HL-60/S4 (cell line): ENCODE data around the gene PTGDS.

Experiments used
- in situ Hi-C: fragments of 300-500 bp; cut with MboI; formaldehyde crosslinking; loops from 2 replicates; pipeline ENCODE4 v1.14.3; 2022; ENCODE audit warnings: low sequenced_read_pairs

Gene PTGDS

GRCh38 chr9:136957461-136957860, 19.8 kb upstream of the PTGDS start:
- in situ Hi-C loops: no loop called here

DNA sequence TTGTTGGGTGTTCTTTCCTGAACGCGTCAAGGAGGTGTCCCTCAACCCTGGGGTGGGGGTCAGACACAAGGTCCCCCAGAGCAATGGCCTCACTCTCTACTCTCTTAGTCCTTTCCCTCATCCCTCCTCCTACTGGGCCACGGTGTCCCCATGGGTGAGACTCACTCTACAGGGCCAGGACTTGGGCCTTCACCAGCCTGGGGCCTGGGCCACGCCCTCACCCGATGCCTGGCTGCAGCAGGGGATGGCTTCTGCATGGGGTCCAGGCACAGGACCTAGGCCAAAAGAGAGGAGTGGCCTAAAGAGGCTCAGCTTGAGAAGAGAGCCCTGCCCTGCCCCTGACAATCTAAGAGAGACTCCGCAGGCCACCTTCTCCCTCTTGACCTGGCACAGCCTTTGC, 19.4 kb upstream of the PTGDS start:
- in situ Hi-C loops: no loop called here

- in situ Hi-C loops: no loop called here
These were observed 18.8 kb upstream of the PTGDS start for GRCh38 chr9:136958473-136958872.

DNA sequence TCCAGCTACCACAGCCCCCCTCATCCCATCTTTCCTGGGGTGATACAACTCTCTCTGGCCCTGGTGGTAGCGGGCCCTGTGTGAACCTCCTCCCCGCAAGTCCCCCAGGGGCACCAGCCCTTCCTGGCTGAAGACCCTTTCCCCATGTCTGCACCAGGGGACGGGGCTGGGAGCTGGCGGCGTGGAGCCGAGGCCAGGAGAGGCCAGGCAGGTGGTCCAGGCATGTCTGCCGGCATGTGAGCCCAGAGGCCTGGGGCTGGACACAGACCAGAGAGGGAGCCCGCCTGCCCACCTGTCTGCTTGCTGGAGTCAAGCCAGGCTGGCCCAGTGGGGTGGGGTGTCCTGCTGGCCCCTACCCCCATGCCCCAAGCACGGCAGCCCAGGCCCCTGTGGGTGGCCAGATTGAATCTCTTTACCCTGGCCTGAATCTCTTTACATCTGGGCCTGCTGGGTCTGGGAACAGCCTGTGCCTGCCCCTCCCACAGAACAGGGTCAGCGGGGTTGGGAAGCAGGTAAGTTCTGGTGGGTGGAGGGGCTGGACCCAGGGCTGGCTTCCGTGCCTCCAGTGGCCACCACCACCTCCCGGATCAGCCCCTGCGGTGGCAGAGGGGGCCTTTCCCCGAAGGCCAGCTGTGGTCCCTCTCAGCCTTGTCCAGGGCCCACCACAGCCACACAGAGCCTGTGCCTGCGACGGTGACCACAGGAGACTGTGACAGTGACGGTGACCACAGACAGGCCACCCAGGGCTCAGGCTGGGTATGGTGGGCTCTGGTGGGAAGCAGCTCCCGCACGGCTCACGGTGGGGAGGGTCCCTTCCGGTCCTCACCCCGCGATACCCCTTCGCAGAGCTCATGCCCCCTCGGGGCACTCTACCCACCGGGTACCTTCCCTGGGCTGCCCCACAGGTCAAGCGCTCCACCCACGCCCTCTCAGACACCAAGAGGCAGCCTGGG, 18.1 kb upstream of the PTGDS start:
- in situ Hi-C loops: no loop called here

DNA sequence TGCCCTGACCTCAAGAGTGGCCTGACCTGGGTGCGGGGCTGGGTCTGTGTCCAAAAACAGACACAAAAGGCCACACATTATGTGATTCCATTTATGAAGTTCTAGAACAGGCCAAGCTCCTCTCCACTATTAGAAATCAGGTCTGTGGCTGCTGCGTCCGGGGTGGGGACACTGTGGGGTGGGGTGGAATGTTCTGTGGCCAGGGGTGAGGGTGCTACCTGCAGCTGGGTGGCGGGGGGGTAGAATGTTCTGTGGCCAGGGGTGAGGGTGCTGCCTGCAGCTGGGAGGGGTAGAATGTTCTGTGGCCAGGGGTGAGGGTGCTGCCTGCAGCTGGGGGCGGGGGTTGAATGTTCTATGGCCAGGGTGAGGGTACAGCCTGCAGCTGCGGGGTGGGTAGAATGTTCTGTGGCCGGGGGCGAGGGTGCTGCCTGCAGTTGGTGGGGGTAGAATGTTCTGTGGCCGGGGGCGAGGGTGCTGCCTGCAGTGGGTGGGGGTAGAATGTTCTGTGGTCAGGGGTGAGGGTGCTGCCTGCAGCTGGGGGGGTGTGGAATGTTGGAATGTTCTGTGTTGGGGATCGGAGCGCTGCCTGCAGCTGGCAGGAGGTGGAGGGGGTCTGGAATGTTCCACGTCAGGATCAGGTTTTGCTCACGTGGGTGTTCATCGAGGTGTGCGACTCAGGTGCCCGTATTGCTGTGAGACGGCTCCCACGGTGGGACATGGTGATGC, 16.9 kb upstream of the PTGDS start:
- in situ Hi-C loops: no loop called here

GRCh38 chr9:136960938-136961275, 16.4 kb upstream of the PTGDS start:
- in situ Hi-C loops: no loop called here

DNA sequence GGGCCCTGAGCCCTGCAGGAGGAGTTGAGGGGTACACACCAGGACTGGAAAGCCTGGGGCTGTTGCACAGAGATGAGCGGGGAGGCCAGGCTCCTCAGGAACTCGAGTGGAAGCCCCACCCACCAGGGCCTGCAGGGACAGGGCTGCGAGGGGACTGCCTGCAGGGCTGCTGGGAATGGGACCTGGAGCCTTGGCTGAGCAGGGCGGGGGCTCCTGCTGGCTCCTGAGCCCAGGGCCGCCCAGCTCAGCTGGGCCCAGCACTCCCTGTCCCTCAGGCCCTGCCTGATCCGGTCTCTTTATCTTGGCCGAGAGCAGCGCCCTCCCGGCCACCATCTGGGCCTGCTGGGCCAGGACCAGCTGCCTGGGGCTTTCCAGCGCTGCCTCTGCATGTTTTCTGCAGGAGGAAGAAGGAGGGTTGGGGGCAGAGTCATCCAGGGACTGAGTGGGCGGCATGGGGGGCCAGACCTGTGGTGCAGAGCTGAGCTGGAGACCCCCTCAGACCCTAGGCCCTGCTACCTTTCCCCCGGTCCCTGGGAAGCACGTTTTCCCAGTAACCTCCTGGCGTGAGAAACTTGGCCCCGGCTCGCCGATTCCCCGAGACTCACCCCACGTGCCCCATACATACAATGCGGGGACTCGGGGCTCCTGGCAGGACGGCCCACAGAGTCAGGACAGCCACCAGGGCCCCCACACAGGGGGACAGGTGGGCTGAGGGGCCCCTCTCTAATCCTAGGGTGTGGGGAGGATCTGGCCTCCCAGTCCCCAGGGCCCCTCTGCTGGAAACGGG, 15.8 kb upstream of the PTGDS start:
- in situ Hi-C loops: no loop called here

DNA sequence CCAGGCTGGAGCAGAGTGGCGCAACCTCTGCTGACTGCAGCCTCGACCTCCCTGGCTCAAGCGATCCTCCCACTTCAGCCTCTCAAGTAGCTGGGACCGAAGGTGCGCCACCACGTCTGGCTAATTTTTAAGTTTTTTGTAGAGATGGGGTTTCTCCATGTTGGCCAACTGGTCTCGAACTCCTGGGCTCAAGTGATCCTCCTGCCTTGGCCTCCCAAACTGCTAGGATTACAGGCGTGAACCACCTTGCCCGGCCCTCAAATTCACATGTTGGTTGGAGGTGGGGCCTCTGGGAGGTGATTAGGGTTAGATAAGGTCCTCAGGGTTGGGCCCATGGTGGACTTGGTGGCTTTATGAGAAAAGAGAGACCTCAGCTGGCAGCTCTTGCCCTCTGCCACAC, 15.1 kb upstream of the PTGDS start:
- in situ Hi-C loops: no loop called here

GRCh38 chr9:136962701-136963248, 14.5 kb upstream of the PTGDS start:
- in situ Hi-C loops: no loop called here

DNA sequence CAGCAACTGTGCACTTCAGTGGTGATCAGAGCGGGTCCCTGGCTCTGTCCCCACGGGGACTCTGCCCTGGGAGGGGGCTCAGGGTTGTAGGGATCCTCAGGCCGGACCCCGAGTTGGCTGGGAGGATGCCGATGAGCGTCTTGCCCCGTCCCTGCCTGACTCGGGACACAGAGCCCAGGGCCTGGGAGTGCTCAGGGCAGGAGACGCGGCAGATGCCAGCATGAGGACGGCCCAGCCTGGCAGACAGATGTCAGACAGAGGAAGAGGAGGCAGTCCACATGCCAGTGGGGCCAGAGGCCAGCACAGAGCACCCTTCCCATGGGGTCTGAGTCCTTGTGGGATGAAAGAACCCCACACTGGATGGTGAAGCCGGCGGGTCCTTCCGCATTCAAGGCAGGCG, 14.0 kb upstream of the PTGDS start:
- in situ Hi-C loops: no loop called here

DNA sequence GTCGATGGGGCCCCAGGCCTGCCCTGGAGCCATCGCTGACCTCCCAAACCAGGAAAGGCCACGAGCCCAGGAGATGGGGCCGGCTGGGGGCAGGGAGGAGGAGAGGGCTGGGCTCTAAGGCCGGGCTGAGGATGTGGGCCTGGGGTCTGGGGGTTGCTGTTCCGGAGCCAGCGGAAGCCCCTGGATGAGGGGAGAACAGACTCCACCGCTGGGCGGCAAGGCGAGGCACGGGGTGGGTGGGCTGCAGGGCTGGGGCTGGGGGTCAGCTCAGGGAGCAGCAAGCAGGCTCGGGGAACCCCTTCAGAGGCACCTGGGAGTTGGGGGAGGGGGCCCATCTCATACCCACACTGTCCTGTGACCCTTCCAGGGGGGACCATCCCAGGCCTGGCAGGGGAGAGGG, 13.6 kb upstream of the PTGDS start:
- in situ Hi-C loops: no loop called here

GRCh38 chr9:136964171-136964689, 13.1 kb upstream of the PTGDS start:
- in situ Hi-C loops: no loop called here

GRCh38 chr9:136964833-136965422, 12.4 kb upstream of the PTGDS start:
- in situ Hi-C loops: no loop called here

DNA sequence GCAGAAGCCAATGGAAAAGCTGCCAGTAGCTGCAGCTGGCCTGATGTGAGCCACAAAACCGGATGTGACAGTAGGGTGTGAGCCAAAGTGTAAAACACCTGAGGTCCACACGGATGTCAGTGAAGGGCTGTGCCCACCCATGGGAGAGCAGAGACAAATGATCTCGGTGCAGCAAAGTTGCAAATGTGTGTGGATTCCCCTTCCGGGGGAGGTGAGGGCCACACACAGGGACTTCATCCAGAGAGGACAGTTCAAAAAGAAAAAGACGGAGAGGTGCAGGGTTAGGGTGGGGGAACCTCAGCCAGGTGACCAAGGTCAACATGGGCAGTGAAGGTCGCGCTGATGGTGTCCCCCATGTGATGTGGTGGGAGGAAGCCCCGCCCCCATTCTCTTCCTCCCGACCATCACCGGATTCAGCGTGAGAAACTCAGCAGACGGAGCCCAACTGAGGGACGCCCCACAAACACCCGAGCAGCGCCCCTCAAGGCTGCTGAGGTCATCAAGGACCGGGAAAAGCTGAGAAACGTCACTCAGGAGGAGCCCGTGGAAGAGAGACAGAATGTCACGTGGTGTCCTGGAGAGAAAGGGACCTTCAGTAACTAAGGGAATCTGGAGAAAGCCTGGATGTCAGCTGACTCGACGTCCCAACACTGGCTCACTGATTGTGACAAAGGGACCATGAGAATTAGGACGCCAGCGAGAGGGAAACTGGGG, 11.4 kb upstream of the PTGDS start:
- in situ Hi-C loops: no loop called here

- in situ Hi-C loops: no loop called here
These were observed 8.8 kb upstream of the PTGDS start for GRCh38 chr9:136968333-136969127.

DNA sequence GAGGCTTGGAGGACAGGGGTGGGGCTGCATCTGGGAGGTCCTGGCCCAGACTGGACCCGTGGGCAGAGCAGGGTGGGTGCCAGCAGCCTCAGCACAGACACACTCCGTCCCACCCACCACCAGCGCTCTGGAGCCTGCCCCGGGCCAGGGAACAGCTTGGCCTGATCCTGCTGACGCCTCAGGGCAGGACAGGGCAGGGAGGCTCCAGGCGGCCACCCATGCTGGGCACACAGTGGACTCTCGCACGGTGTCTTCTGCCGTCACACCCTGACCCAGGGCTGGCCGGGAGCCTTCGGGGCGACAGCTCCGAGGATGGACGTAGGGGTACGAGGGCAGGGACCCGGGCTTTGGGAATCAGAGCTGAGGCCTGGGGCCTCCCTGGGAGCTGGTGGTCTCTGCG, 8.2 kb upstream of the PTGDS start:
- in situ Hi-C loops: no loop called here

DNA sequence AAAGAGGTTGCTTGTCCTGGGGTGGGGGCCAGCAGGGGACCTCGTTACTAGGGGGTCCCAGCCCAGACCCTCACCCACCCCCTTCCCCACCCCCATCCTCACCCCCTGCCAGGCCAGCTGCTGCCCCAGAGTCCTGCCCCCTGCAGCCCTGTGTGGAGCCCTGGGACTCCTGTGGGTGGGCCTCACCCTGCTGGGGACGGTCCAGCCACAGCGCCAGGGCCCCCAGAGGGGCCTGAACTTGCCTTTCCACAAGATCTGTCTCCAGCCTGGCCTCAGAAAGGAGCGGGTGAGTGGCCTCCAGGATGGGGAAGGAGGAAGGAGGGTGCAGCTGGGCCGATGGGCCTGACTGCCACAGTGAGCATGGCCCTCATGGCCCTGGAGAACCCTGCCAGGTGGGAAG, 7.5 kb upstream of the PTGDS start:
- in situ Hi-C loops: no loop called here

DNA sequence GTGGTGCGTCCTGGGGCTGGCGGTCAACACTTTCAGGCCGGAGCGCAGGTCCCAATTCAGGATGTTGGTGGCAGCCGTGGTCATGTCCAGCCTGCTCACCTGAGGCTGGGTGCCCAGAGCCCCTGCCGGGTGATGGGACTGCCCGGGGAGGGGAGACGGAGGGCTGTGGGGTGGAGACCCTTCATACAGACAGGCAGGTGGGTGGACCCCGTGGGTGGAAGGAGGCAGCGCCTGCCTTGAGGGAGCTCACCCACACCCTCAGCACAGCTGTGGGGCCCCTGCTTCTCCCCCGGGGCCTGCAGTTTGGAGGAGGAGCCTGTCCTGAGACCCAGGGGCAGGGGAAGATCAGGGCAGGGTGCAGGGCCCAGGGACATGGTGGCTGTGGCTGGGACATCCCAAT, 6.9 kb upstream of the PTGDS start:
- in situ Hi-C loops: no loop called here

DNA sequence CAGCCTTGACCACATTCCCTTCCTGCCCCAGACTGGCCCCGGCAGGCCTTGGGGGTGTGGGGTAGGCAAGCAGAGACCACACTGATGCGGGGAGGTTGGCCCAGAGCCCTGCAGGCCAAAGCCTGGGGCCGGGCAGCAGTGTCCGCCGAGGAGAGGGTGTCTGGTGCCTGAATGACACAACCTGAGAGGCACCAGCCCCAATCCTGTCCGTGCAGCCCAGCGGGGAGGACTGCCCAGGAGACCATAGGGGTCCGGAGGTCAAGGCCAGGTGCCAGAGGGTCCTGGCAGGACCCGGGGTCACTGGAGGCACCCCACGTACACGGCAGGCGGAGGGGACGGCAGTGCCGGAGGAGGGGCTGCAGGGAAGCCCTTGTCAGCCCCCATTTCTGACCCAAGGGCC, 5.6 kb upstream of the PTGDS start:
- in situ Hi-C loops: no loop called here
